Right lobe of liver (tissue), 4 donors: ENCODE results near the gene STING1.

ENCODE experiments used
- POLR2A ChIP-seq: fragments of 450-650 bp; IDR thresholded peaks from one replicate; pipeline ENCODE4 v1.6.1; 2017; ENCODE audit warnings: antibody characterized with exemption, mild to moderate bottlenecking
- TF ChIP-seq, protein P1 (sequence below), 4 donors: fragments of 200-600 bp in 3 of 4; fragments of 450-650 bp in 1 of 4; IDR thresholded peaks; one replicate each; pipeline versions ENCODE4 v1.5.1 to v1.8.0; 2016 to 2022; ENCODE audit warnings: antibody characterized with exemption in 4 of 4, mild to moderate bottlenecking in 2 of 4
- donor health status: DM: no; HTN: no; CAD: no.
- donor health status: DM: no; HTN: no; CAD: no.
- donor health status: DM: no; HTN: yes; CAD: no.

DNA sequence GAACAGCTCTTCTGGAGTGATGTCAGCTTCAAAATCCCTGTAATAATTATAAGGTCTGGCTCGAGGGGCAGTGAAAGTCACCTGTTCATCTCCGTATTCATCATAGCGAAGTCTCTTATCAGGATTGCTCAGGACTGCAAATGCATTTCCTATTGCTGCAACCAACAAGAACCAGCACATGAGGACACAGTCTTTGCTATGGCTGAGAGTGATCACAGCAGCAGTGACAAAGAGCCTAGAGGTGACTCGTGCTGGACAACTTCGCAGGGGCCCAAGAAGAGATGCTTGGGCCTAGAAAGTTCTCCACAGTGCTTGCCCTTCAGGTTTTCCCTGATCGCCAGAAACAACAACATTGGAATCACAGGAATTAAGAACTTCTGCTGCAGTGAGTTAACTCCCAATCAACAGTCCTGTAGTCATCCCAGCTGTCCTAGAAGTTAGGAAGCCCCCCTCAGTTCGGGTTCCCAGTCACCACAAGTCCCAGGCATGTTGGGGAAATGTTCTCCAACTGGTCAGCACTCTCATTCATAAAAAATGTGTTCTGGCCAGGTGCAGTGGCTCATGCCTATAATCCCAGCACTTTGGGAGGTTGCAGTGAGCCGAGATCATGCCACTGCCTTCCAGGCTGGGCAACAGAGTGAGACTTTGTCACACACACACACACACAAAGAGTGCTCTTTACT lies 56.2 kb downstream of the STING1 start:
- TF ChIP-seq, protein P1, sequence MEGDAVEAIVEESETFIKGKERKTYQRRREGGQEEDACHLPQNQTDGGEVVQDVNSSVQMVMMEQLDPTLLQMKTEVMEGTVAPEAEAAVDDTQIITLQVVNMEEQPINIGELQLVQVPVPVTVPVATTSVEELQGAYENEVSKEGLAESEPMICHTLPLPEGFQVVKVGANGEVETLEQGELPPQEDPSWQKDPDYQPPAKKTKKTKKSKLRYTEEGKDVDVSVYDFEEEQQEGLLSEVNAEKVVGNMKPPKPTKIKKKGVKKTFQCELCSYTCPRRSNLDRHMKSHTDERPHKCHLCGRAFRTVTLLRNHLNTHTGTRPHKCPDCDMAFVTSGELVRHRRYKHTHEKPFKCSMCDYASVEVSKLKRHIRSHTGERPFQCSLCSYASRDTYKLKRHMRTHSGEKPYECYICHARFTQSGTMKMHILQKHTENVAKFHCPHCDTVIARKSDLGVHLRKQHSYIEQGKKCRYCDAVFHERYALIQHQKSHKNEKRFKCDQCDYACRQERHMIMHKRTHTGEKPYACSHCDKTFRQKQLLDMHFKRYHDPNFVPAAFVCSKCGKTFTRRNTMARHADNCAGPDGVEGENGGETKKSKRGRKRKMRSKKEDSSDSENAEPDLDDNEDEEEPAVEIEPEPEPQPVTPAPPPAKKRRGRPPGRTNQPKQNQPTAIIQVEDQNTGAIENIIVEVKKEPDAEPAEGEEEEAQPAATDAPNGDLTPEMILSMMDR (IDR thresholded peaks at IDR 0.05): no peak
- no peak for TF ChIP-seq POLR2A
